Tibial artery (tissue), 4 donors: ENCODE data around the gene HOXA3.

Experiments used
- DNase-seq, 2 donors: peaks; one replicate each; pipeline ENCODE4 v3.0.0-alpha.2; 2019
- H3K27ac ChIP-seq, 2 donors: fragments of 200-600 bp; sonication (generic) in 1 of 2; 1 replicate in 1 of 2; 2 replicates in 1 of 2; pipeline ENCODE4 v1.5.1; 2018 to 2019; ENCODE audit warnings: mild to moderate bottlenecking in 1 of 2
- H3K27me3 ChIP-seq, 2 donors: fragments of 200-600 bp; sonication (generic) in 1 of 2; one replicate each; pipeline versions ENCODE4 v1.5.1 to v1.6.0; 2016 to 2019
- H3K36me3 ChIP-seq, 3 donors: fragments of 200-600 bp; sonication (generic) in 2 of 3; one replicate each; pipeline ENCODE4 v1.5.1; 2016 to 2019; ENCODE audit warnings: mild to moderate bottlenecking in 2 of 3
- H3K4me1 ChIP-seq, 4 donors: fragments of 200-600 bp; sonication (generic) in 2 of 4; 1 replicate in 3 of 4; 2 replicates in 1 of 4; pipeline ENCODE4 v1.5.1; 2016 to 2019
- H3K4me3 ChIP-seq, 2 donors: fragments of 200-600 bp; sonication (generic) in 1 of 2; 1 replicate in 1 of 2; 2 replicates in 1 of 2; pipeline ENCODE4 v1.5.1; 2018 to 2019; ENCODE audit warnings: mild to moderate bottlenecking in 2 of 2
- H3K9me3 ChIP-seq, 3 donors: fragments of 200-600 bp; sonication (generic) in 1 of 3; one replicate each; pipeline ENCODE4 v1.5.1; 2016 to 2019
- CTCF ChIP-seq, 2 experiments: fragments of 200-600 bp in 1 of 2; fragments of 450-650 bp in 1 of 2; IDR thresholded peaks; one replicate each; pipeline ENCODE4 v1.5.1; 2017 to 2019; ENCODE audit warnings: antibody characterized with exemption in 2 of 2, mild to moderate bottlenecking in 1 of 2, moderate library complexity in 1 of 2
- intact Hi-C: fragments of 100-400 bp; cut with DNase I; formaldehyde crosslinking; loops from one replicate; pipeline ENCODE4 v1.15.0; 2023; ENCODE audit warnings: low total_unique reads

HOXA3 gene

GRCh38 chr7:27166531-27167505, 14.4 kb upstream of the HOXA3 start:
- intact Hi-C loops: loop anchor here (10.0 kb wide), 1 partner anchor 1772 kb away; no protein-coding TSS in a partner anchor
- Histone ChIP-seq H3K27ac (peak overlapping the region; percentile 96 to 97), H3K4me1 (peaks cover 0 to 46% (median 8%) of the 10 kb centered on the region in 4 donors), H3K9me3 (no peaks in the 10 kb centered on the region), H3K27me3 (no peaks in the 10 kb centered on the region), H3K36me3 (no peaks in the 10 kb centered on the region), H3K4me3 (peak overlapping the region; percentile 68 to 91)
- DNase-seq: peak in 1 of 2 donors; percentile 79
- no peak for TF ChIP-seq CTCF (IDR thresholded peaks at IDR 0.05)

- peak overlapping the region; percentile 68 to 91 for H3K4me3 ChIP-seq
- intact Hi-C loops: loop anchor here (10.0 kb wide), 1 partner anchor 1771 kb away; no protein-coding TSS in a partner anchor
- DNase-seq: peak in 1 of 2 donors; percentile 76
- peak overlapping the region; percentile 96 to 97 for H3K27ac ChIP-seq
- peaks cover 0 to 53% (median 14%) of the 10 kb centered on the region in 4 donors for H3K4me1 ChIP-seq
- H3K27me3 ChIP-seq: no peaks in the 10 kb centered on the region
- no peak for TF ChIP-seq CTCF (IDR thresholded peaks at IDR 0.05)
- H3K9me3 ChIP-seq: no peaks in the 10 kb centered on the region
- H3K36me3 ChIP-seq: no peaks in the 10 kb centered on the region
Measured at GRCh38 chr7:27165996-27166530, 13.7 kb upstream of the HOXA3 start.

- intact Hi-C loops: loop anchor here (10.0 kb wide), 1 partner anchor 1771 kb away; no protein-coding TSS in a partner anchor
- TF ChIP-seq CTCF (IDR thresholded peaks at IDR 0.05): peak; percentile 12 to 30
- Histone ChIP-seq H3K4me1 (peaks cover 0 to 58% (median 16%) of the 10 kb centered on the region in 4 donors), H3K9me3 (no peaks in the 10 kb centered on the region), H3K27ac (peak within 1 kb of the TSS; percentile 96 to 97), H3K27me3 (no peaks in the 10 kb centered on the region), H3K4me3 (peak within 1 kb of the TSS; percentile 68 to 91), H3K36me3 (no peaks in the 10 kb centered on the region)
- peak; percentile 97 to 98 for DNase-seq
Measured at GRCh38 chr7:27165089-27165995, 13.0 kb upstream of the HOXA3 start, which contains the start of gene HOXA9. TSS of gene HOXA9 (minus strand) at chr7:27165537. CDS start at chr7:27165457, 80 bp downstream.

- H3K9me3 ChIP-seq: no peaks in the 10 kb centered on the region
- no peaks in the 10 kb centered on the region for H3K27me3 ChIP-seq
- no peaks in the 10 kb centered on the region for H3K36me3 ChIP-seq
- peak overlapping the region; percentile 68 to 91 for H3K4me3 ChIP-seq
- intact Hi-C loops: loop anchor here (5.0 to 10.0 kb wide), 2 partner anchors 962 to 1770 kb away; partner anchors contain the start of genes CBX3 and HNRNPA2B1
- H3K27ac ChIP-seq: peak overlapping the region; percentile 96 to 97
- TF ChIP-seq CTCF (IDR thresholded peaks at IDR 0.05): peak; percentile 3 to 25
- H3K4me1 ChIP-seq: peaks cover 0 to 62% (median 18%) of the 10 kb centered on the region in 4 donors
- peak in 1 of 2 donors; percentile 84 for DNase-seq
Measured at GRCh38 chr7:27164367-27165088, 12.1 kb upstream of the HOXA3 start.
